ENCODE results near the gene MSH2.

The MSH2 gene

DNA sequence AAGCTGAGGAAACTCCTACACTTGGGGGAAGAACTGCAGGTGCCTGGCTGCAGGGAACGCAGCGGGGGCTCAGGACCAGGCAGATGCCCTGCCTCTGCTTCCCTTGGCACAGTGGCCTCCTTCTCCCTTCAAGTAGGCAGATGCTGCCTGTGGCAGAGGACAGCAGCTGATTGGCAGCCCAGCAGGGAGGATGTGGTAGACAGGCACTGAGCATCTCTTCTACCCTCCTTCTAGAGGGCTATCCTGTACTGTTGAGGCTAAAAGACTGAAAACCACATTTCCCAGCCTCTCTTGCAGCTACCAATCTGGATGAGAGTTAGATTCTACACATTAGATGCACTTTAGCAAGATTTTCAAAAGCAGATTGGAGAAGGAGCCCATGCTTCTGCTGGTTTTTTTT, 105.7 kb downstream of the MSH2 start:
- no peak for DNase-seq (ENCODE audit: low read depth)

DNA sequence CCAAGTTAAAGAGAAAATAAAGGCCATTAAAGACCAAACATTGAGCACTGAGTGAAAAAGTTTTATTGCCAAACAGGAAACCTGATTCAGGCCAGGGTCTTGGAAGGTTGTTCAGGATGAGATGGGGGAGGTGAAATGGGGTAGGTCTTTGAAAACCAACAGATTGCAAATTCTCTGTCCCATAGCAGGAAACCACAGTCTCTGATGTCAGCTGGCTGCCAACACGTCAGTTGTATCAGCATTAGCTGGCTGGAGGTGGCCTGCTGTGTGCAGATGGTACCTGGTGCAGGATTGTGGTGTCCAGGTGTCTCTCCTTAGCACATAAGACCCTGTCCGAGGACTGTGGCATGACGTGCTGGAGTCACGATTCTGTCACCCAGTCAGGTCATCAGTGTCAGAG, 106.3 kb downstream of the MSH2 start:
- no peak for DNase-seq (ENCODE audit: low read depth)

DNA sequence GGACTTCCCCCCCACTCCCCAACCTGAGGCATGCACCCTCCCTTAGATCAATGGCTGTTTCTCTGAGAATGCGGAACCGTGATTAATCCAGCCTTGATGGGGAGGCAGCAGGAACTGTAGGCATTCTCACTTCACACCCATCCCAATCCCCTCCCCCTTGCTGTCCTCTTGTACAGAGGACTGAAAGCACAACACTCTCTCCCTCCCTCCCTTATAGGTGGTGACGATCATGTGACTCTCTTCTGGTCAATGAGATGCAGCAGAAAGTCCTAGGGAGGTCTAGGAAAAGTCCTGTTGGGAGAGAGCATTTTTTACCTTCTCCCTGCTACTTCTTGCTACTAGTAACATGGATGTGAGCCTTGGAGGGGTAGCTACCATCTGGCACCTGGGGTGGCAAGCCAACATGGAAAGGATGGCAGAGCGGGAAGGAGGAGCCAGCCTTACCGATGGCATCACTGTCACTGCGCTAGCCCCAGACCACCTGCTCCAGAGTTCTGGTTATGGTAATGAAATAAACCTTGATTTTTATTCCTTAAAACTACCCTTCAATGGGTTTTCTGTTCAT, 106.9 kb downstream of the MSH2 start:
- DNase-seq (ENCODE audit: low read depth): no peak

DNA sequence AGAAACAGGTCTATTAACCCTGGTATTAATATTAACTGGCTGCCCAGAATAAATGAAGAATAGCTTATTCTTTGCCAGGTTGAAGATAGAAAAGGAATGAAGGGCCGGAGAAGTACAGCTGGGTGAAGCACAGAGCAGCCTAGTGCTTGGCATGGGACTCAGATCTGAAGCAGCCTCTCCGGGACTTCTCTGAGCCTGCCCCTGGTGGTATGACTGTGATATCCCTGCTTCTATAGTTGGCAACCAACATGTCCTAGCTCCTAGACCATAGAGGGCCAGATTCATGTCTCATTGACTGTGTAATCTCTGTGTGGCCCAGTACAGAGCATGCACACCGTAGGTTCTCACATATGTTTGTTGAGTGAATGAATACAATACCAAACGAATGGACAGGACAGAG, 107.8 kb downstream of the MSH2 start:
- no peak for DNase-seq (ENCODE audit: low read depth)

DNA sequence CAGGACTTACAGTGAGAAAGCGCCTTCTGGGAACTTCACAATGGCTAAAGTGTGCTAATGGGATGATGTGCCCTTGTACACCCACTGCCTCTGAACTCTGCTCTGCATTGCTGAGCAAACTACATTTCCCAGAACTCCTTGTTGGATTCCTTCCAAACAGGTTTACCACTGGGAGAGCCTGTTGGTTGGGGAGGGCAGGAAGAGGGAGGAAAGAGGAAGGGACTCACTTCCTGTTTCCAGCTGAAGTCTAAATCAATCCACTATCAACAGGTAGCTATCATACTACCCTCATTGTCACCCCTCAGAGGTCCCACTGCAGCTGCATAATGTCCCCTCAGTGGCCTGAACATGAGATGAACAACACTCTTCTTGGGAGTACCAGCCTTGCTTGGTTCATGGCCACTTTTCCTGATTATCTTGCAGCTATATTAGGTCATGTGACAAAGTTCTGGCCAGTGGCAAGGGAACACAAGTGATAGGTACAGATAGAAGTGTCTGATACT, 109.7 kb downstream of the MSH2 start:
- DNase-seq (ENCODE audit: low read depth): no peak

DNA sequence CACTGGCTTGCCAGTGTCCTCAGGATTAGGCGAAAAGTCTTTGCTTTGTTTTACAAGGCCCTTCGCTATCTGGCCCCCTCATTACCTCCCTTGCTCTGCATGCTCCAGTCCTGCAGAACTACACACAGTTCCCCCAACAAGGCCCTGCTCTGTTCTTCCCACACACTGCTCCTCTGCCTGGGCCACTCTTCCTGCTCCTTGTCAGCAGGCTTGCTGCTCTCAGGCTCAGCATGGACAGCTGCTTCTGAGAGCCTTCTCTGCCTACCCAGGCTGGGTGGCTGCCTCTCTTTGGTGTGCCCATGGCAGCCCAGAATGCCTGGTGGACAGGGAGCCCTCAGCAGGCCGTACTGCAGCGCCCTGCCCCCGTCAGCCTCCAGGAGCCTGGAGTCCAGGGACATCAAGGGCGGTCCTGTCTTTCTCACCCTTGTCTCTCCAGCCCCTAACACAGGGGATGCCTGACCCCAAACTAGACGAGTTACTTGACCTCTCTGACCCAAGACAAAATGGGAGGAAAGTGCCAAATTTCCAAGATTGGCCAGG, 111.1 kb downstream of the MSH2 start:
- no peak for DNase-seq (ENCODE audit: low read depth)

DNA sequence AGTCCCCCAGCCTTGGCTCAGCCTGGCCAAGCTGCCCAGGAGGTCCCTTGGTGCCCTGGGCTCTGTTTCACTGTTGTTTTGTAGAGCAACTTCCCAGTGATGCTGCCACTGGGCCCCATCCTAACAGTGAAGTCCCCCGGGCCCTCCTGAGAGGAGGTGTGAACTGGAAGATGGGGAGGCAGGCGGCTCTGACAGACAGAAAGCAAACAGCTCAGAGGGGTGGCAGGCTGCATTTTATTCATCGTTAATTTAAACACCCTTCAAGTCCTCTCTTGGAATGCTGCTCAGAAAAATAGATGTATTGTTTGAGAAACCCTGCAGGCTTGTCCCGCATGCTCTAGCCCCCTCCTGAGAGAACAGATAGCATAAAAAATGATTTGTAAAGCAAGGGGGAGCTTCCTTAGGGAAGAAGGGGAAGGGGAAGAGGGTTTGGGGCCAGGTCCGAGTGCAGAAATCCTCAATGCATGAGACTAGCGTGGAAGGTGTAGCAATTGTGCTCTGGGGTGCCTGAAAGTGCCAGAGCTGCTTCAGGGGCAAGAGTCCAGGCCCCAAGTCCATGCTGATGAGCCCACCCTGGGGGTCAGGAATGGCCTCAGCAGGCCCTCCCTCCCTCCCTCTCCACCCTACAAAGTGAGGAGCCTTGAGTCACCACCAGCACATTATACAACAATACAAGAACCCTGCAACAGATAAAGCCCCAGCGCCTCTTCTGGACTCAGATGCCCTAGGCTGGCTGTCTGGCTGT, 113.6 kb downstream of the MSH2 start:
- no peak for DNase-seq (ENCODE audit: low read depth)

DNA sequence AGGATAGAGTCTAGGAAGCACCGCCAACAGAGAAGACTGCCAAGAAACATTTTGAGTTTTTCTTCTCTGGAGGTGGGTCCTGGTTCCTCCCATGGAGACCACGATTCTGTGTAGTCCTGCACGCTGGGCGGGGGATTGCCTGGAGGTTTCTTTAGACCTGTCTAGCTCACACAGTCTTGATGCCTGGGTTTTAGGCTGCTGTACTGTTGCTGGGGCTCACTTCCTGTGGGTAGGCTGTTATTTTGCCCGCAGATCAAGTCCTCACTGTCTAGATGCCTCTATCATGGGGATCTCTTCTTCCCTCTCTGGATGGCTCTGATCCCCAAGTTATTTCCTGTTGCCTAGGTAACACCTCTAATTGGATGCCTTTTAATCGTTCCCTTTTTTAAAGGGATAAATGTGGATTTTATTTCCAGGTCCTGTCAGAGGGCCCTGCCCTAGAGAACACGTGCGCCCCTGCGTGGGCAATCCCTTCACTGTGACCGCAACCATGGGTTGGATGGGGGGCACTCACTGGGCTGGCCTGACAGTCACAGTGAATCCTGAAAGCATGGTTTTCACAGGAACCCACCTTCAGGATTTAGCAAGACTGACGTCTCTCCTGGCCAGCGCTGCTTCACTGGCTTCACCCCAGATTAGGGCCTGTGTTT, 115.7 kb downstream of the MSH2 start:
- no peak for DNase-seq (ENCODE audit: low read depth)

DNA sequence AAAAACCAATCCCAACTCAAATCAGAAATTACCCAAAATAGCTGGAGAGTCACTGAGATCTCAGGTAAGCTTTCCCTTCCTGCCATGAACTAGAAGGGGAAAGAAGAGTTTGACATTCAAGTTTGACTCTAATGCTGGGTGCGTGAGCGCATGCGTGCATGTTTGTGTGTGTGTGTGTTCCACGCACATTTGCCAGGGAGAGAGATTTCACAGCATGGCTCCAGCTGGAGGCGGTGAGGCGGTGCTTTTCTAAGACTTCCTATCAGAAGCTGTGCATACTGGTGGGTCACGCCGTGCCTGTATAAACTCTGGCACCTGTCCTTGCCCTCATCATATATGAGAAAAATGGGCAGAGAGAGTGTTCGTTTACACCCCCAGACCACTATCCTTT, 116.2 kb downstream of the MSH2 start:
- DNase-seq (ENCODE audit: low read depth): no peak

DNA sequence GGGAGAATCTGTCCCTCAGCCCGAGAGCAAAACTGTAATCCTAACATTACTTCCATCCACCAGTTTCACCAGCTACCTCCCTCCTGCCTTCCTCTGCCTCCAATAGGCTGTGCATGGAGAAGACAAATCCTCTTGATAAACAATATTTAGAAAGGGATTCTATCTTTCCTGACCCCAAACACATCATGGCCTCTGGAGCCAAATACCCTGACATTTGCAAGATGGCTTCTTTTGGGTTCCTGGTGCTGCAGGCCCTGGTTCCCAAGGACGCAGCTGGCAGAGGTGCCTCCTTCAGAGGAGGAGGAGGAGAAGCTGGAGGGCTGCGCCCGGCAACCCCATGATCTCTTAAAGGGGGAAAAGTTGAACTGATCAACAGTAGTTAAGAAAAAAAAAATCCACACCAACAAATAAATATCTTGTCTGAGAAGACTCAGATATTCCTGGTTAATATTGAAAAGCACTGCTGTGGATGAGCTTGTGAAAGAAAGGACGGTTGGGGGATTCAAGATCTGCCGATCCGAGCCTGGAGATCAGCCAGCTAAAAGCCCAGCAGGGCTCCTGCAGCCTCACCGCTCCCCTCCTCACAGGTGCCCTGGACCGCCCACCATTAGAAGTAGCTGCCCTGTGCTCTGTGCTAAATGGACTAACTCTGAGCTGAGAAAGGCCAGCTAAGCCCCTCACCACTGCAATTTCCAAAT, 116.8 kb downstream of the MSH2 start:
- no peak for DNase-seq (ENCODE audit: low read depth)

DNA sequence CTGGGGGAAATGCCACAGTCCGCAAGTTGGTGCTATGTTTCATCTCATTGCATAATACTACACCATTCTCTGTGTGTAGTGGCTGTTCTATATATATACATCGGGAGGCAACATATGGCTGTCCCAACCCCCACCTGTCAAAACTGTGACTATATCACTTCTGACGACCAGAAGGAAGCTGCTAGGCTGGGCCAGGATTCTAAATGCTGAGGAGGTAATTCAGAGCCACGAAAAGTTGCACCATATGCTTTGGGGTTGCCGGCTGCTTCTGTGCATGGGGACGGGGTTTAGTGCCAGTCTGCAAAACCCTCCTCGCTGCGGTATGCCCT, 117.3 kb downstream of the MSH2 start:
- no peak for DNase-seq (ENCODE audit: low read depth)

DNA sequence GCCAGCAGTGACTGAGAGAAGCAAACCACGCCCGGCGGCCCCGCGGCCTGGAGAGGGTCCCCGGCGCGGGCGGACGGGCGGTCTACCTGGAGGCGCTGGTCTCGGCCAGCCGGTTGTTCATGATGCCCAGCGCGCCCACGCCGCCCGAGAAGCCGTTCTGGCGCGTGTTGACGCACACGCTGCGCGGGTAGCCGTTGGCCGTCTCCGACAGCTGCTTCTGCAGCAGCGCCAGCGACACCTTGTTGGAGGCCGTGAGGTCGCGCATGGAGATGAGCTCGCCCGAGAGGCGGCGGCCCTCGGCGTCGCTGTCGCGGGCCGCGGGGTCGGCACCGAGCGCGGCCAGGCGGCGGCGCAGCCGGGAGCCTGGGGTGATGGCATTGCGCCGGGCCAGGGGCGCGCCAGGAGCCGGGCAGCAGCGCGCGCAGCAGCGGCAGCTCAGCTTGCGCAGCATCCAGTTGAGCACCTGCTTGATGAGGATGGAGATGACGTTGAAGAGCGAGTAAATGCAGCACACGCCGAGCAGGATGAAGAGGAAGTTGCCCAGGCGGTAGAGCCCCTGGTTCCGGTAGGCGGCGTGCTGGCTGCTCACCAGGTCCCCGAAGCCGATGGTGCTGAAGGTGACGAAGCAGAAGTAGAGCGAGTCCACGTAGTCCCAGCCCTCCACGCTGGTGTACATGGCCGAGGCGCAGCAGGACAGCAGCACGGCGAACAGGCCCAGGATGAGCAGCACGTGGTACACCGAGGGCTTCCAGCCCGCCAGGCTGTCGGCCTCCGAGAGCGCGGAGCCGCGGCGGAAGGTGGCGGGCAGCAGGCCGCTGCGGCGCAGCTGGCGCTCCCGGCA, 118.1 kb downstream of the MSH2 start:
- DNase-seq (ENCODE audit: low read depth): peak; percentile 42

DNA sequence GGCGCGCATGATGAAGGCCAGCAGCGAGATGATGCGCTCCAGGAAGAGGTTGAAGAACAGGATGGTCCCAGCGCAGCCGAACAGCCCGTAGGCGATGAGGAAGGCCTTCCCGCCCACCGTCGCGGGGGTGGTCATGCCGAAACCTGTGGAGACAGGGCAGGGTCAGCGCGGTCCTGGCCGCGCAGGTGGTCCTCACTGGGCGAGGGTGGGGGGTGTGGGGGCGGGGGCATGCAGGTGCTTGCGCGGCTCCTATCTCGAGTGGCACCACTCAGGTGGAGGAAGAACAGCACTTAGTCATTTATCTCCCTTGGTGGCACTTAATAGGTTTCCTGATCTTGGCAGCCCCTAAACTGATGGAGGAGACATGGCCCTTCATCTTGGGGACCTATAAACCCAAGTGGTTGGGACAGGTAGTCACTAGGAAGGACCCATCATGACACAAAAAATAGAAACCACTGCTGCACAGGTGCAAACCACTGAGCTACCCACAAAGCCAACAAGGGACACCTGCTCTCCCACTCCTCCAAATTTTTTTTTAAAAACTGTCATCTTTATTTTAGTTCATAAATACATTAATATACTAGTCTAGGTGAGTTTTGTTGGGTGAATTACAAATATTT, 118.8 kb downstream of the MSH2 start:
- DNase-seq (ENCODE audit: low read depth): no peak

DNA sequence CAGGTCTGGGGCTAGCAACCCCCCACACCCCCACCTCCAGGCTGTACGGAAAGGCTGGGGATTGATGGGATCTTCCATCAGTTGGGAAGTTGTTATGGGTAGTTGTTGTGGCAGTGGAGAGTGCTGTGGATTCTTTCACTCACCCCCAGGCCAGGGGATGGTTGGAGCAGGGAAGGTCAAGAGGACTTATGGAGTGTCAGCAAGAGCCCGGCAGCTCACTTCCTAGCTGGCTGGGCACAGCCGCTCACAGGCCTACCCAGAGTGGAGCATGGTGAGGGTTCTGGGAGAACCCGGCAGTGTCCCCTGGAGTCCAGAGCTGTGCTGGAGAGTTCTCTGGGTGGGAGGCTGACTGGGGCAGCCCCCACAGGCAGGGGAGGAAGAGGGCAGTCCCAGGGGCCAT, 122.2 kb downstream of the MSH2 start:
- no peak for DNase-seq (ENCODE audit: low read depth)

DNA sequence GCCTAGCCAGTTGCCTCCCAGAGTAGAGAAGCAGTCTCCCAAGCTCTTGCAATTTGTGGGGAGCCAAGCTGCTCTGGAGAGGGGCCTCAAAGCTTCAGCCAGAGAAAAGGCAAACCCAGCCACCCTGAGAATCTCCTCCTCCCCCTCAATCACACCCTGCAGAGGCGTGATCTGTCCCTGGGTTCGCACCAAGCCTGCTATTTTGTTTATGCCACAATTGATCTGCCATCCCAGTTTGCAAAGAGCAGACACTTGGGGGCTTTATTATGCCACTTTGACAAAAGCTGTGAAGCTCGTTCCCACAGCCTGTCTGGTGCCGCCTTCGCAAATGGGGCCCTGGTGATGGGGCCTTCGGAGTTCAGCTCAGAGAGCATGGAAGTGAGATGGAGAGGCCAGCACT, 125.5 kb downstream of the MSH2 start:
- DNase-seq (ENCODE audit: low read depth): no peak

DNA sequence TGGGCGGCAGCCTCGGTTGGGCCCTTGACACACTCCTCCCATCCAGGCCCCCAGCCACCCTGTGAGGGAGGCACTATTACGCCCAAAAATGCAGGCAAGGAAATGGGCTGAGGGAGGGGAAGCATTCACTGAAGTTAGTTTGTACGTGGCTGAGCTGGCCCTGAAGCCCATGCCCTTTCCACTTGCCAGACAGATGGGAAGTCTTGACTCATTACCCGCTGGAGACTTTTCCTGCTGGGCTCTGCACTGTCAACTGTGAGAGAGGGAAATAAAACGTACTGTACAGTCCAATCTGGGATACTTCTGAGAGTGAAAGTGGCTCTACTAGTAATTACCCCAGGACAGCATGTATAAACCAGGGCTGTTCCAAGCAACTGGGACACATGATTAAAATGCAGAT, 125.9 kb downstream of the MSH2 start:
- DNase-seq (ENCODE audit: low read depth): no peak

DNA sequence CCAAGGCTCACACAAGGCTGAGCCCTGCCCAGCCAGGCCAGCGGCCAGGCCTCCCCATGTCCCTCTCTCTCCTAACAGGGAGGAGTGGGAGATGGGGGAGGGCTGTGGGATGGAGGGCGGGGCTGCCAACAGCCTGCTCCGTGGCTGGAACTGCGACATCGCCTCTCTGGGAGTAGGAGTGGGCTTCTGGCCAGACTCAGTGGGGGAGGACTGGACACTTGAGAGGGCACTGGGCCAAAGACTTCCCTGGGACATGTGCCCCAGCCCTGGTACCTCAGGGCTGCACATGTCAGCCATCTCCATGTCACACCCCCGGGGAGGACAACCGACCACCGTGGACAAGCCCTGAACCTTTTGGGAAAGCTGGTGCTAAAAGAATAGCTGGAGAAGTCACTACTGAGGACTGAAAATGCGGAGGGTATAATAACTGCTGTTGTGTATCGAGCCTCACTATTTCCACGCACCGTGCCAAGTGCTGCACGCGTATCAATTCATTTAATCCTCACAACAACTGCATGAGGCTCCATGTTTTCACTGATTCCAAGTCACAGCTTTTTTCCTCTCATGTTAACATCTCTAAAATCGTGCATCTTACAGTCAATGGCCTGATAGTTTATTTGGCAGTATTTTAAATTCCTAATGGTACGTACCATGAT, 127.3 kb downstream of the MSH2 start:
- no peak for DNase-seq (ENCODE audit: low read depth)

DNA sequence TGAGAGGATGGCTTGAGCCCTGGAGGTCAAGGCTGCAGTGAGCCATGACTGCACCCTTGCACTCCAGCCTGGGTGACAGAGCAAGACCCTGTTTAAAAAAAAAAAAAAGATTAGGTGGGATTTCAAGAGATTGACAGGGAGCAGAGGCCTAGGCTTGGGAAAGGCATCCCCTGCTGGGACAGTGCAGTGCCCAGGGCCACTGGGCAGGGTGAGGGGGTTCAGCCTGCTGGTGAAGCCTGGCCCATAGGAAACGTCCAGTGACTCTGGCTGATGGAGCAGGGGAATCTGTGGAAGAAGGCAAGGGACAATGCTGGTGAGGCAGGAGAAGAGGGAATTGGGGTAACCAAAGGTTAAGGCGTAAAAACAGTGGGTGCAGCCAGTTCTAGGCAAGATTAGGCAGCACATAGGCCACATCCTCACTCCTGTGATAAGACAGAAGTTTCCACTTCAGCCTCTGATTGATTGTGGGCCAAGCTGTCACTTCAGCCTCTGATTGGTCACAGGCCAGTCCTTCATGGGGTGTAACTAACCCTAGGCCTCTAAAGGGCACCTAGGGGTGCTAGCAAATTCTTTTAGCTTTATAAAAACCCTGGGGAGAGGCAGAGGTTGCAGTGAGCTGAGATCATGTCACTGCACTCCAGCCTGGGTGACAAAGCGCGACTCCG, 128.6 kb downstream of the MSH2 start:
- no peak for DNase-seq (ENCODE audit: low read depth)
